Activated gamma-delta T cell (primary cell): Measurements from ENCODE around the gene FLNA.

Experiments
- DNase-seq: peaks from one replicate; lab custom pipeline; 2025; lab: John Stamatoyannopoulos, UW

The FLNA gene

DNA sequence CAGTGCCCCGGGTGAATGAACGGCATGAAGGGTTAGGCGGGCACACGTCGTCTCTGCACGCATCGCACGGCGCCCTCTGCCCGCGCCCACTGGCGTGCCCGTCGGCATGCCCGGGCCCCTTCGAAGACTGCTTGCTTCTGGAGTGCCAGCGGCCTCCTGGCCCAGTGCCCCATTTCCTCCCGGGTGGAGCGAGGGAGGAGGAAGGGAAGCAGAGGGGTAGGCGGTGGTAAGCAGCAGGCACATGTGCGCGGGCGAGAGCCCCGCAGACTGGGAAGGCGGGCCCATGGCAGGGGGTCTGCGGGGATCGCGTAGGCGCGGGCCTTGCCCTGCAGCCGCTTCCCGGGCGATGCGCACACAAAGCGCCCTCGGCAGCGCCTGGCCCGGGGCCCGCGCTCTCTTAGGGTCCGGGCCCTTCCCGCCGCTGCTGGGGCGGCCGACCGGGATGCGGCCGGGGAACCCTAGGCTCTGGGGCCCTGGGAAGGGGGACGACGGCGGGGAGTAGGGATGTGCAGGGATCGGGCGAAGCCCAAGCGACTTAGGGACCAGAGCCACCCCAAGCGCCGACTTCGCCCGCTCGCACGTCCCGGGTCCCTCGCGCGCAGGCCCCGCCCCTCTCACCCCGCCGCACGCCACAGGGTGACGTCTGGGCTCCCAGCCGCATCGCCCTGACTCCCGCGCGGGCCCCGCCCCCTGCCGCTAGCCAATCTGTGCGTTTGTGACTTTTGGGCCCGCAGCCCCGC lies 3.8 kb upstream of the FLNA start:
- DNase-seq: no peak

DNA sequence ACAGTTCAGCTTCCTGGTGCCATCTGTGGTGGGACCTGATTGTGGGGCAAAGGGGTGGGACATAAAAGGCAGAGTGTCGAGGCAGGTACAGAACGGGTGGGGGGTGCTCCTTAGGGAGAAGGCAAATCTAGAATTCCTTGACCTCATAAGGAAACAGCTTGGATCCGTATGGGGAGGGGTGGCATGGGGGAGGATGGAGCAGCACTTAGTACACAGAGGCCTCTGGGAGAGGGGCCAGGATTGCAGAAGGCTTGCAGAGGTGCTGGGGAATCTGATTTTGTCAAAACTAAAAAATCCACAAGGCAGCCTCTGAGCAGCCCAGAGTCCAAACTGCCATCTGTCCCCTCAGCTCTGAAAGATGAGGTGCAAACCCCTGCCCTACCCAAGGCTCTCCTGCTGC lies 2.3 kb upstream of the FLNA start:
- DNase-seq: no peak

DNA sequence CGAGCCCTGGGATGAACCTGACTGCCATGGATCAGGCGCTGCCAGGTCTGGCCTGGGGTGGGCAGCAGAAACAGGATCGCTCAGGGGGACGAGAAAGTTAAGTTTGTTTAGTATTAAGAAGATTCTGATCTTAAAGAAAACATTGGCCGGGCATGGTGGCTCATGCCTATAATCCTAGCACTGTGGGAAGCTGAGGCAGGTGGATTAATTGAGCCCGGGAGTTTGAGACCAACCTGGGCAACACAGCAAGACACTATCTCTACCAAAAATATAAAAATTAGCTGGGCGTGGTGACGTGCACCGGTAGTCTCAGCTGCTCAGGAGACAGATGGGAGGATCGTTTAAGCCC lies 696 bp upstream of the FLNA start:
- no peak for DNase-seq

DNA sequence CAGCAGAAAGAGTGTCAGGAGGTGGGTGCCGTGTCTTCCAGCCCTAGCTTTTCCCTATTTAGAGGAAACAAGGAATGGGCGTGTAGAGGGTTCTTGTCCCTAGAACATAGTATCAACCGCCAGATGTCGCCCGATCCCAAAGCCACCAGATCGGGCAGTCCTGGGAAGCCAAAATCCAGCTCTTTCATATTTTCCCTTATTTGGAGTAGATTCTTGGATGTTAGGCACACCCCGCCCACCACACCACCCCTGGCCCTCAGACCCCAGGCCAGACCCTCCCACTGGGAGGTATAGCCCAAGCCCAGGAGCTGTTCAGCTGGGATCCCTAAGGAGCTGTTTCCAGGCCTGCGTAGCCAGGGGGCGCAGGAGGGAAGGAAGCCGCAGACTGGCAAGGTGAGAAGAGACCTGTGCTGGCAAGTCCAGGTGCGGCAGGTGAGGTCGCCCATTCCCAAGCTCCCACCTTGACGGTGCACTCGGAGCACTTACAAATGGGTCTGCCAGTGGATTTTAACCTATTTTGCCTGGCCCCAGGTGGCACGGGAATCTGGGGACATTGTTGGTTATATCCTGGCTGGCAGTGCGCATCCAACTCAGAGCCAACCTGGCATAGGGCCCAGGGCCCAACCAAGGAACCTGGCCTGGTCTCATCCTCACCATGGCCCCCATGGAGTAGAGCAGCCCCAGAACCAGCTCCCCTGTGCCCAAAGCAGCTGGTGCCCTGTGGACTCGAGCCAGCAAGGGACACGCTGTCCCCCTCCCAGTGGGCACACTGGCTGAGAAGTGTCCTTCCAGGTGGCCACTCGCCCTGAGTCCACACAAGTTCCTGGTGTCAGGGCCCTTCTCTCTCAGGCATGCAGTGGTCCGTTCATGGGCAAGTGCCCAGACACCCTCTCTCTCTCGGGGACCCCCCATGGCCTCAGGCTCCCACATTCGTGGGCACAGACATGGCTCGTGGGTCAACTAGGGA lies 811 bp downstream of the FLNA start:
- no peak for DNase-seq

DNA sequence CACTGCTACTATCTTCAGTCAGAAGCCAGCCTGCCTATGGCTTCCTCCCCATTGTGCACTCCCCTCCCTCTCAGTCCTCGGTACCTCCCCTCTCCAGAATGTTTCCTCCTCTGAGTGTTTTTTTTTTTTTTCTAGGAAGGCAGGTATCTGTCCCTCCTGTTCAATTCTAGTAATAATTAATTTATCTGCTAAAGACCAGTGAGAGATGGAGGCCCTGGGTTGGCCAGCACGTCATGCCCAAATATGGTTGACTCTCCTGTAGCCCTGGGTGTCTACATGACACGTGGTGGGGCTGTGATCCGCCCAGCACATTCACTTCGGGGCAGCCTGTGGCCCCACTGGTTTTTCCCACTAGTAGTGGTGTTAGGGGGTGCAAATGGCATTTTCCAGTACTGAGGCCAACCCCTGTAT lies 1.8 kb downstream of the FLNA start:
- DNase-seq: no peak

DNA sequence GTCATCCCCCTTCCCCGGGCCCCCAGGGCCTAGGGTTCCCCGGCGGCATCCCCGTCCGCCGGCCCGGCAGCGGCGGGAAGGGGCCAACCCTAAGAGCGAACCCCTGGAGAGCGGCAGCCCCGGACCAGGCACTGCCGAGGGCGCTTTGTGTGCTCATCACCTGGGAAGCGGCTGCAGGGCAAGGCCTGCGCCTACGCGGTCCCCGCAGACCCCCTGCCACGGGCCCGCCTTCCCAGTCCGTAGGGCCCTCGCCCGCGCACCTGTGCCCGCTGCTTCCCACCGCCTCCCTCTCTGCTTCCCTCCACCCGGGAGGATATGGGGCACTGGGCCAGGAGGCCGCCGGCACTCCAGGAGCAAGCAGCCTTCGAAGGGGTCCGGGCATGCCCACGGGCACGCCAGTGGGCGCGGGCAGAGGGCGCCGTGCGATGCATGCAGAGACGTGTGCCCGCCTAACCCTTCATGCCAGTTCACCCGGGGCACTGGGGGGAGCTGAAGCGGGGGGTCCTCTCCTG lies 2.6 kb downstream of the FLNA start:
- DNase-seq: no peak

DNA sequence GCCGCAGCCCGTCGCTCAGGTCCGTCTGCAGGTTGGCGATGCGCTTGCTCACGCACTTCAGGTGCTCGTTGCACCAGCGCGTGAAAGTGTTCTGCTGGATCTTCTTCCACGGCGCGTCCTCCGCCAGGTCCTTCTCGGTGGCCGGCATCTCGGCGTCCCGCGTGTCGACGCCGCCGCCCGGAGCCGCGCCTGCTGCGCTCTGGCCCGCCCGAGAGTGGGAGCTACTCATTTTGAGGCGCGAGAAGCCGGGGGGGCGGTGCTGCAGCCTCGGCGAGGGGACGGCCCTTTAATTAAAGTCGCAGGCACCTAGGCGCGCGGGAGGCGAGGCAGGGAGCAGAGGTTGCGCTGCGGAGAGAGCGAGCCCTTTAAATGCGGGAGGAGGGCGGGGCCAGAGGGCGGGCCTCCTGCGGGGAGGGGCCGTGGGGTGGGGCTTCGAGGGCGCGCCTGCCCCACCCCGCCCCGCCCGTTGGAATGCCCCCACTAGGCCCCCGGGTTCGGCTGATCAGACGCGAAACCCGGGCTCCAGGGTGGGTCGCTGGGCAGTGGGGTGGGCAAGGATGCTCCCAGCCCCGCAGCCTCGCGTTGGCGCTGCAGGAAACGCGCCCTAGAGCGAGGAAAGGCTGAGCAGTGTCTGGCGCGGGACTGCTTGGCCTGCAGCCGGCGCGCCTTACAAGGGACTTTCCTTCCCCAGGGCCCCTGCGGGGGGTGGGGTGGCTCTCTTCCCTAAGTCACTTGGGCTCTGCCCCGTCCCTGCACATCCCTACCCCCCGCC lies 3.2 kb downstream of the FLNA start:
- DNase-seq: peak; percentile 82

DNA sequence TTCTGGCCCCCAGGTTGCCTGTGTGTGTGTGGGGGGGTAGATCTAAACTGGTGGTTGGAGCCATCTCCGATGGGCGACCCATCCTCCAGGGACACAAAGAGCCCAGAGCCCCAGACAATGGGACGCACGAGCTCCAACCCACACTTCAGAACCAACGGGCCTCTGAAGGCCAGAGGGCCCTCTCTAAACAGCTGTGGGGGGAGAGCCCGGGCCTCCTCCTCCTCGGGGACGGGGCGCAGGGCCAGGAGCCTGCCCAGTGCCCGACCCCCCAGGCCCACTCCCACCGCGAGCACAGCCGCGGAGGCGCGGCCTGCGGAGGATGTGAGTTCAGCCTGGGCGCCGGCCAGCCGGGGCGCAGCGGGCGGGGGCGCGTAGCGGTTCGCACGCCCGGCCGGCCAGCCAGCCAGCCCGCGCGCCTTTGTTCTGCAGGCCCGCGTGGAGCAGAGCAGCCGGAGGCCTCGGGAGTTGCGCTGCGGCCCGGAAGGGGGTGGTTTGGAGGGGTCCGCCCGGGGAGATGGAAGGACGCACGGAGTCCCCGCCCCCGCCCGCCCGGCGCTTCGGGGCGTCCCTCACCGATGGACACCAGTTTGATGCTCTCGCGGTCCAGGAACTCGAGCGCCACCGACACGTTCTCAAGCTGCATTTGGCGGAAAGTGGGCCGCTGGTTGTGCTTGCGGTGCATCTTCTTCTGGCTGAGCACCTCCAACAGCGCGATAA lies 4.0 kb downstream of the FLNA start:
- DNase-seq: no peak

DNA sequence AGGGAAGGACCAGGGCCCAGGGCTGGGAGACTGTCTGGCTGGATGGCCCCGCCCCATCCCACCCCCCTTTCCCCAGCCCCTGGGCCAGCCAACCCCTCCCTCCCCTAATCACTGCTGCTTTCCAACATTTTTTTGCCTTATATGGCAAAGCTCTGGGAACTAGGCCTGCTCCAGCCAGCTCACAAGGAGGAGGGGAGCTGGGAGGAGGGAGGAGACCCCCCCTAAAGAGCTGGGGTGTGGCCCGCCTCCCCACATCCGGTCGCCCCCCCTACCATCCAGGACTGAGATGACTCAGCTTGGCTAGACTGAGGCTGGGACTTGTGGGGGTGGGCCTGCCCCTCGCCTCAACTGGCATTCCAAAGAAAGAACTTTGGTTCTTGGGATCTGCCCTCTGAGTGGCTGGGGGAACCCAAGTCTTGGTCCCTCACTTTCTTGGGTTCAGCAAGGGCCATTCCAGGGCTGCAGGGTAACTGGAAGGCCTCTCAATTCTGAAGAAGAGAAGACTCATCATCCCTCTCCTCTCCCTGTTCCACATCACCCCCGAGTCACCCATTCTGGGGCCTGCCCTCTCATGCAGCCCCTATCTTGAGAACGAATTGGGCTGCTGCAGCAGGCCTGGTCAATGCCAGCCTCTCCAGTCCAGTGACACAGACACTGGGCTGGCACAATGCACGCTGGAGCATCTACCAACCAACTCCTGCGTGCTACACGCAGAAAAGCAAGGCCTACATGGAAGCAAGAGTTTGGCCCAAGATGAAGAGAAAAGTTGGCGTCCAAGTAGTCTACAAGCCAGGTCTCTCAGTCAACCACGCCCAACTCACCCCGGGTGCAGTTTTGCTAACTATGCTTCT lies 4.8 kb downstream of the FLNA start:
- DNase-seq: peak; percentile 63

DNA sequence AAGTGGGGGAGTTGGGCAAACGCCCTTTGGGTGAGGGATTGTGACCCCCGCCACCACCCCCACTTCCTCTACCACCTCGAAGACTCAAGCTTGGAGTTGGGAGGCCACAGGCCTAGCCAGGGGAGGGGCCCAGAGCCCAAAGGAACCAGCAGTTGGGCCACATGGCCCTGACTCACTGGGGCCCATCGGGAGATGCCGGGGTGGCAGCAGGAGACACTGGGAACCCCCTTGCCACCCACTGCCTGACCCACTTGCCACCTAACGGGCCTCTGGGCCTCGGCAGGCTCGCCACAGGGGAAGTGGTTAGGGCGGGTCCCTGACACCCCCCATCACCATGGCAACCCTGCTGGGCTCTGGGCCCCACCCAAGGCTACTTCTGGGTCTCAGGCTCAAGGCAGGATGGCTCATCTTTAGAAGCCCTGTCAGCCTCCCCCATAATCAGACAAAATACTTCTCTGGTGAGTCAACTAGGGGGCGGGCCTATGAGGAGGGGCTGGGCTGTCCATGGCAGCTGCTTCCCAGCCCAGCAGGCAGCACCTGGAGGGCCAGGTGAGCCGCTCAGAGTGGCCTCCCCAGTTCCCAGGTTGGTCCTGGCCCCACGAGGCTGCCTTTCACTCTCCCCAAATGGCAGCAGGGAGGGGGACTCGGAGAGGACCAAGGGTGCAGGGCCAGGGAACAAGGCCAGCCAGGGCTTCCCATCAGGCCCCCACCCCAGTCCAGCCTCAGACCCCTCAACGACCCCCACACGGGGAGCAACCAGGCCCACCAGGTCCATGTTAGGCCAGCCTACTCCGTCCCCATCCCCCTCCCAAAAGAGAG lies 5.6 kb downstream of the FLNA start:
- DNase-seq: peak; percentile 91

DNA sequence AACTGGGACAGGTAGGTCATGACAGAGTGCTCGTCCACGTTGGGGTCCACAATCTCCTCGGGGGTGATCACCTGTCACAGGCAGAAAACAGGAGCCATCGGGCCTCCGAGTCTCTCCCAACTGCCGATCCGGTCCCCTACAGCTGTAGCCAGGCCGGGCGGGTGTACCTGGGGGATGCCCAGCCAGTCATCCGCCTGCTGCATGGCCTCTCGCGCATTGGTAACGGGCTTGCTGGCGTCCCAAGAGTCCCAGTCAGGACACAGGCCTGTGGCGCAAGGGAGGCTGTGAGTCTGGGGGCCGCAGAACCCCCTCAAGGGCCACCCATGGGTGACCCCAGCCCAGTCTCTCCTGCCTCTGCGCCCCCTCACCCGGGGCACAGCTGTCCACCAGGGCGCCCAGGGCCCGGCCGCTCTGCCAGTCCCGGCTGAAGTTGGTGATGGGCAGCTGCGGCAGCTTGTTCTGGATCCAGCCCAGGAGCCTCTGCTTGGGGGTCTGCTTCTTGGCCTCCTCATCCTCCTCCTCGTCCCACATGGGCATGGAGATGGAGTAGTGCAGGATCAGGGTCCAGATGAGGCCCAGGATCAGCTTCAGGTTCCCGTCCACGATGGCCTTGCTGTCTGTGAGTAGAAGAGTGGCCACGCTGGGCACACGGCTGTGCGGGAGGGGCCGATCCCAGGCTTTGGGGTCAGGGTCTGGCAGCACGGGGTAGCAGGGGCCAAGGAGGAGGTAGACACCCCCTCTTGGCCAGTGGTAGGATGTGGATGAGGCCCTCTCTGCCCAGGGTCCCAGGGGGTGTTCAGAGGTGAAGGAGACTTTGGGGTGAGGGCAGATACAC lies 6.7 kb downstream of the FLNA start:
- DNase-seq: no peak

DNA sequence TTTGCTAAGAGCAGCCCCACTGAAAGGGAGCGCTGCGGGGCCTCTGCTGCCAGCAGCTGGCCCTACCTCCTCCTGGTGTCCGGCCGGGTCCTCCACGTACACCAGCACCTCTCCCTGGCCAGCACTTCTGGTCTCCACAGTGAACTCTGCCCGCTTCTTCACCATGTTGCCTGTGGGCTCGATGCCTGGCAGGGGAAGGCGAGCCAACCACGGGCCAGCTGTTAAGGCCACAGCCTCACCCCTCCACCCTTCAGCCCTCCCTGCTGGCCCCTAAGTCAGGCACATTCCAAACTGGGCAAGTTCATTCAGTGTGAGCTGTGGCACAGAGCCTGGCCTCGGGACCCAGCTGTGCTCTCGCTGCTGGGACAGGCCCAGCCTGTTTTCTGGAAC lies 7.8 kb downstream of the FLNA start:
- no peak for DNase-seq

DNA sequence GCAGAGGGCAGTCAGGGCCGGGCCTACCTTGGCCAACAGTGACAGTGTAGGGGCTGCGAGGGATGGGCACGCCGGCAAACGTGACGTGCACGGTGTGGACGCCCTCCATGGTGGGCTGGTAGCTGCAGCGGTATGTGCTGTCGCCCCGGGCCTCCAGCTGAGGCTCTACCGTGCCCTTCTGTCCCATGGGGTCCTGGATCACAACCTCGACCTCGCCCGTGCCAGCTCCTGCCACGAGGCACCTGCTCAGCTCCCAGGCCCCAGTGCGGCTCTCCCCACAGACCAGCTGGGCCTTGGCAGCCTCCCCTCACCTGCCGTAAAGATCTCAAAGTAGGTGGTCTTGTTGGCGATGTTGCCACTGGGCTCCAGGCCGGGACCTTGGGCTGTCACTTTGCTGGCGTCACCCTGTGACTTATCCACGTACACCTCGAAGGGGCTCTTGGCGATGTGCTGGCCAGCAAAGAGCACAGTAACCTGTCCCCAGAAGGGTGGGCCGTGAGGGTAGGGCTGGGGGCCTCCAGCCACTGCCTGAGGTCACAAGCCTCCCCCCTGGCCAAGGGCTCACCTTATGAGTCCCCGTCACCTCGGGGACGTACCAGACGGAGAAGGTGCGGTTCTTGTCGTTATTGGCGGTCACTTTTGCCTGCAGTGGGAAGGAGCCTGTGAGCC lies 8.3 kb downstream of the FLNA start:
- DNase-seq: no peak

DNA sequence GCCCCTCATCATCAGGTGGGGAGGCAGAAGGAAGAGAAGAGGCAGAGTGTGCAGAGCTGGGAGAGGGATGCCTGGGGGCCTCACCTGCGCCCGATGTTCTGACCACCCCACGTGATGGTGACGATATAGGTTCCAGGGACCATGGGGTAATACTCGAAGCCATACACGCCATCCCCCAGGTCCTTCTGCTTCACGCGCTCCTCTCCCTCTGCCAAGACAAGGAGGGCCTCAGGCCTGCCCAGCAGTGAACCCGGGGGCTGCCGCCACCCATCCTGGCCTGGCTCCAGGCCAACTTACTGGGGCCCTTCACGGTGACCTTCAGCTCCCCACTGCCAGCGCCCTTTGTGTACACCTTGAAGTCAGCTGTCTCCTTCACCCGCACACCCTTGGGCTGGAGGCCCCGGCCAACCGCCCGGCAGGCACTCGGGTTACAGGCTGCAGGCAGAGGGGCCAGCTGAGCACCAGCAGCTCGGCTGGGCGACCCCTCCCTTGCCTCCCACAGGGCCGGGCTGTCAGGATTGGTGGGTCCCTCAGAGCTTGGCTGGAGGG lies 9.3 kb downstream of the FLNA start:
- no peak for DNase-seq

DNA sequence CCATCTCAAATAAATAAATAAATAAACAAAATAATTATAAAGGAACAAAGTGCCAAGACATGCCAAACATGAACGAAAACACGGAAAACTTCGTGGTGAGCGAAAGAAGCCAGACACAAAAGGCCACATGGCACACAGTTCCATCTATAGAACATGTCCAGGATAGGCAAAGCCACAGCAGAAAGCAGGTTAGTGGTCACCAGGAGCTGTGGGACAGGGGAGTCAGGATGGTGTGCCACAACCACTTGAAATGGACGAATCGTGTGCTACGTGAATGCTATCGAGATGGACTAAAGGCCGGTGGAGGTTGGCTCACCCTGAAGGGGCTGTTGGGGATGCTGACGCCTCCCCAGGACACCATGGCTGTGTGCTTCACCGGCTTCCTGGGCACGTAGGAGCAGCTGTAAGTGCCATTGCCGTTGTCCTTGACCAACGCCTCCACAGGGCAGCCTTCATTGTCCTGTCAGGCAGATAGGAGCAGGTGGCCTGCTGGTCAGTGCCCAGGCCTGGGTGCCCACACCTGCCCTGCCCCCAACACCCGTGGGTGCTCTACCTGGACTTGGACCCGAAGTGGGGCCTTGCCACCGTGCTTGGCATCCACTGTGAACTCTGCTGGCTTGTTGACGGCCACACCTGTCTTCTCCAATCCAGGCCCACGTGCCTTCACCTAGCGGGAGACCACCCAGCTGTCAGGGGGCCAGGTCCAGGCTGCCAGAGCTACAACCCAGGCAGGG lies 10.6 kb downstream of the FLNA start:
- DNase-seq: no peak

DNA sequence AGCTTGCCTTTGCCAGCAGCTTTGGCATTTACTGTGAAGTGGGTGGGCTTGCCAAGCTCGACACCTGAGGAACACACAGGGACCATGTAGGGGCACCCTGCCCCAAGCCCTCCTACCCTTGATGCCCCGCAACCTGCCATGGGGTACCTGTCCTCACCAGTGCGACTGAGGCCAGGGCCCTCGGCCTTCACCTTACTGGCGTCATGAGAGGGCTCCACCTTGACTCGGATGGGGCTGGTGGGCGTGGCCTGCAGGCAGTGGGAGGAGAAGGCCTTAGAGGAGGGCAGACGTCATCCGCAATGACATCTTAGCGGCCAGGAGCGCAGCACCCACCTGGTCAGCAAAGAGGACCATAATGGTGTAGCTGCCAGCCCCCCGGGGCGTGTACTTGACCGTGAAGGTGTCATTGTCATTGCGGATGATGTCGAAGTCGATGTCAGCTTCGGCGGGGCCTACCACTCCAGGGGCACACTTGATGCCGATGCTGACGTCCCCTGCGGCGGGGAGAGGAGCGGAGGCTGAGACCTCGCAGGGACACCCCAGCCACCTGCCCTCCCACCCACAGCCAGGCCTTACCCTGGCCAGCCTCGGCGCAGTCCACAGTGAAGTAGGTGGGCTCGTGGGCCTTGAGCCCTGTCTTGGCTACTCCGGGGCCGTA lies 12.2 kb downstream of the FLNA start:
- no peak for DNase-seq
